Body of pancreas (tissue), 4 donors: ENCODE results near the gene SLC9A7. TPM values are rescaled to one million over a fixed set of nuclear protein-coding genes. Genes with fewer than 3 reads are reported as not detected.
A peak's percentile ranks its signal among the peaks of the same experiment; 100 is the strongest.

Experiments used
- ATAC-seq: fragments of 150-250 bp; one replicate; pipeline ENCODE4 v1.9.1; 2016
- DNase-seq, 4 donors: peaks; one replicate each; pipeline ENCODE4 v3.0.0-alpha.2; 2019
- H3K27ac ChIP-seq, 4 donors: fragments of 200-600 bp; sonication (generic); 1 replicate in 3 of 4; 2 replicates in 1 of 4; pipeline versions ENCODE4 v1.5.1 to v1.6.1; 2016 to 2019; ENCODE audit warnings: mild to moderate bottlenecking in 1 of 4, mixed read lengths in 1 of 4, moderate library complexity in 1 of 4
- H3K27me3 ChIP-seq, 2 donors: fragments of 200-600 bp; sonication (generic); one replicate each; pipeline ENCODE4 v1.6.0; 2016; ENCODE audit warnings: mild to moderate bottlenecking in 1 of 2
- H3K36me3 ChIP-seq, 2 donors: fragments of 200-600 bp; sonication (generic); replicated peaks in 1 of 2; 2 replicates each; pipeline ENCODE4 v1.5.1; 2016; ENCODE audit warnings: low read depth in 2 of 2; ENCODE audit not compliant: insufficient read depth in 1 of 2
- H3K4me1 ChIP-seq: fragments of 200-600 bp; sonication (generic); one replicate; pipeline ENCODE4 v1.6.0; 2016
- H3K4me3 ChIP-seq, 2 donors: fragments of 200-600 bp; sonication (generic); 1 replicate in 1 of 2; 2 replicates in 1 of 2; pipeline ENCODE4 v1.5.1; 2016 to 2019
- H3K9me3 ChIP-seq, 3 donors: fragments of 200-600 bp; sonication (generic); 1 replicate in 2 of 3; 2 replicates in 1 of 3; pipeline ENCODE4 v1.5.1; 2016
- CTCF ChIP-seq, 7 experiments: fragments of 450-650 bp in 4 of 7; fragments of 200-600 bp in 3 of 7; sonication (generic) in 3 of 7; IDR thresholded peaks; one replicate each; pipeline ENCODE4 v1.5.1; 2016 to 2019; ENCODE audit warnings: antibody characterized with exemption in 7 of 7
- POLR2A ChIP-seq, 3 donors: fragments of 450-650 bp; IDR thresholded peaks; one replicate each; pipeline ENCODE4 v1.6.1; 2016; ENCODE audit warnings: antibody characterized with exemption in 3 of 3, mild to moderate bottlenecking in 2 of 3
- WGBS, 2 donors: methylation state at CpG; one replicate each; pipeline ENCODE4 v1.1.5; 2017; 5-methylcytosine and 5-hydroxymethylcytosine counted together
- intact Hi-C: fragments of 100-400 bp; cut with DNase I; formaldehyde crosslinking; loops from one replicate; pipeline ENCODE4 v1.15.1; 2023
- total RNA-seq, 2 donors: library from RNA; depleted of rRNA; stranded (reverse); fragments of >200 nt; gene quantifications; one replicate each; pipeline ENCODE4 v1.1.0, GENCODE V29; 2016

Gene SLC9A7
- total RNA-seq, 2 donors from 2014 or later: 6.2 to 7.6 TPM

GRCh38 chrX:46762963-46763362 is 4.0 kb upstream of the SLC9A7 start:
- 88 to 100% methylated on average over 1 of the region's 1 CpG for WGBS, 2 donors
- no peak for DNase-seq
- Histone ChIP-seq H3K9me3 (no peaks in the 10 kb centered on the region), H3K4me1 (peaks cover 5% of the 10 kb centered on the region), H3K36me3 (no peaks in the 10 kb centered on the region), H3K27ac (no peak overlapping the region), H3K27me3 (no peaks in the 10 kb centered on the region), H3K4me3 (no peak overlapping the region)
- TF ChIP-seq CTCF (IDR thresholded peaks at IDR 0.05): no peak
- no peak for TF ChIP-seq POLR2A (IDR thresholded peaks at IDR 0.05)
- intact Hi-C loops: no loop called here
- no peak for ATAC-seq

- Histone ChIP-seq H3K4me3 (no peak overlapping the region), H3K9me3 (no peaks in the 10 kb centered on the region), H3K27me3 (no peaks in the 10 kb centered on the region), H3K36me3 (no peaks in the 10 kb centered on the region), H3K4me1 (peaks cover 5% of the 10 kb centered on the region), H3K27ac (peak overlapping the region in 3 of 4 donors; percentile 59 to 78 (median 68))
- TF ChIP-seq POLR2A (IDR thresholded peaks at IDR 0.05): no peak
- TF ChIP-seq CTCF (IDR thresholded peaks at IDR 0.05): no peak
- DNase-seq (no peak), ATAC-seq (no peak)
- 7 to 24% methylated on average over 3 to 4 of the region's 4 CpGs for WGBS, 2 donors
- intact Hi-C loops: no loop called here
Observed at GRCh38 chrX:46759645-46759974, 692 bp upstream of the SLC9A7 start.

GRCh38 chrX:46758163-46758955 is 559 bp downstream of the SLC9A7 start:
- Histone ChIP-seq H3K4me3 (peak overlapping the region; percentile 3 to 25), H3K27me3 (no peaks in the 10 kb centered on the region), H3K9me3 (no peaks in the 10 kb centered on the region), H3K27ac (peak overlapping the region; percentile 36 to 78 (median 66)), H3K4me1 (peaks cover 5% of the 10 kb centered on the region), H3K36me3 (no peaks in the 10 kb centered on the region)
- ATAC-seq: peak; percentile 36
- TF ChIP-seq POLR2A (IDR thresholded peaks at IDR 0.05): peak in 1 of 3 donors; percentile 16
- no peak for TF ChIP-seq CTCF (IDR thresholded peaks at IDR 0.05)
- WGBS, 2 donors: 2% methylated on average over 13 to 33 of the region's 47 CpGs
- peak; percentile 4 to 28 (median 16) for DNase-seq
- intact Hi-C loops: no loop called here

- 50 to 61% methylated on average over 6 to 8 of the region's 8 CpGs for WGBS, 2 donors
- intact Hi-C loops: no loop called here
- no peaks in the 10 kb centered on the region for H3K9me3 ChIP-seq
- H3K27me3 ChIP-seq: no peaks in the 10 kb centered on the region
- H3K36me3 ChIP-seq: no peaks in the 10 kb centered on the region
- TF ChIP-seq POLR2A (IDR thresholded peaks at IDR 0.05) (no peak), CTCF (IDR thresholded peaks at IDR 0.05) (no peak)
- peaks cover 5% of the 10 kb centered on the region for H3K4me1 ChIP-seq
- DNase-seq (no peak), ATAC-seq (no peak)
- H3K27ac ChIP-seq: peak overlapping the region in 3 of 4 donors; percentile 34 to 78 (median 68)
- no peak overlapping the region for H3K4me3 ChIP-seq
Observed at GRCh38 chrX:46757593-46757992, 1.3 kb downstream of the SLC9A7 start.

GRCh38 chrX:46757052-46757451 is 1.9 kb downstream of the SLC9A7 start:
- Histone ChIP-seq H3K27me3 (no peaks in the 10 kb centered on the region), H3K9me3 (no peaks in the 10 kb centered on the region), H3K4me1 (peaks cover 5% of the 10 kb centered on the region), H3K4me3 (no peak overlapping the region), H3K36me3 (no peaks in the 10 kb centered on the region), H3K27ac (peak overlapping the region in 1 of 4 donors; percentile 6)
- intact Hi-C loops: no loop called here
- WGBS, 2 donors: 25 to 37% methylated on average over 7 of the region's 8 CpGs
- ATAC-seq (no peak), DNase-seq (no peak)
- TF ChIP-seq POLR2A (IDR thresholded peaks at IDR 0.05): no peak
- TF ChIP-seq CTCF (IDR thresholded peaks at IDR 0.05): no peak
